Measurements from ENCODE around the gene MBNL1.
A peak's percentile ranks its signal among the peaks of the same experiment; 100 is the strongest.

Gene MBNL1

GRCh38 chr3:152253514-152253913 lies 15.2 kb upstream of the MBNL1 start:
- no peak for DNase-seq

GRCh38 chr3:152254041-152254440 lies 14.7 kb upstream of the MBNL1 start:
- peak in 1 of 5 experiments; percentile 27 for DNase-seq

DNA sequence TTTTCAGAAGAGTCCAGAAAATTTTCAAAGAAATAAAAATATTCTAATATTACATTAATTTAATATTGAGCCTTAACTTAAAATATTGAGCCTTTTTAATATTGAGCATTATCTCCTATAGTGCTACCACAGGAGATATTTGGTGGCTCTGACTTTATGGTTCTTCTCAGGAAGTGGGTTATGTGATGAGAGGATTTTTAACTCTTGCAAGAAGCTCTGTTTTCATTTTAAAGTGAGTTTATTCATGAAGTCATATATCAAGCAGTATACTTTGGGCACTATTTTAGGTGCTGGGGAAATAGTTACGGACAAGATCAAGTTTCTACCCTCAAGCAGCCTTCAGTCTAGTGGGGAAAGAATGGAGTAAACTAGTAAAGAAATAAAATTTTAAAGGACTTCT lies 13.4 kb upstream of the MBNL1 start:
- peak in 1 of 5 experiments; percentile 69 for DNase-seq

DNA sequence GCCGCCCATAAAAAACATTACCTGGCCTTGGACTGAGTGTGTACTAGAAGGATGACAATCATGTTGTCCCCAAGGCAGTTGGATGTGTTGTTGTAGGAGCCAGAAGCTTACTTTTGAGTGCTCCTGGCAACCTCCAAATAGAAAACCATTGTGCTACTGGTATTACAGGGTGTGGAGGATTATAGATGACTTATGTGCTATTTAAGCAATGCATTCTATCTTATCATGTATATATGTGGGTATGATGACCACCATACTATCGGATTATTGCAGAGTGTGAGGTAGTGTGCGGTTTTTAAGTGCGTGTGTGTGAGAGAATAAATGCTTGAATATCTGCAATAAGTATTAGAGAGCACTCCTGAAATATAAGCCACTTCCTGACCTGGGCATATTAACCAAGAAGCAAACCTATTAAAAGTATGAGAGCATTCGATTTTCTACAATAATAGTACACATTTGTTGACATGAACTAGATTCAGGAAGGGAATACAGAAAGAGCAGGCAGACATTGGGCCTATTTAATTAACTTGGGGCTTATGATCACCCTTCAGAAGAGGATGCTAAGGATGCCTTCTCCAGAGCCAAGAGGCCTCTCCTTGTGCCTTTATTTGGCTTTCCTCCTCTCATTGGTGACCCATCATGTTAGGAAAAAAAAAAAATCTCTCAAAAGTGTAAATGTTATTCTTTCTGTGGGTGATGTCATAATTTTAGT lies 11.7 kb upstream of the MBNL1 start:
- peak in 1 of 5 experiments; percentile 58 for DNase-seq

DNA sequence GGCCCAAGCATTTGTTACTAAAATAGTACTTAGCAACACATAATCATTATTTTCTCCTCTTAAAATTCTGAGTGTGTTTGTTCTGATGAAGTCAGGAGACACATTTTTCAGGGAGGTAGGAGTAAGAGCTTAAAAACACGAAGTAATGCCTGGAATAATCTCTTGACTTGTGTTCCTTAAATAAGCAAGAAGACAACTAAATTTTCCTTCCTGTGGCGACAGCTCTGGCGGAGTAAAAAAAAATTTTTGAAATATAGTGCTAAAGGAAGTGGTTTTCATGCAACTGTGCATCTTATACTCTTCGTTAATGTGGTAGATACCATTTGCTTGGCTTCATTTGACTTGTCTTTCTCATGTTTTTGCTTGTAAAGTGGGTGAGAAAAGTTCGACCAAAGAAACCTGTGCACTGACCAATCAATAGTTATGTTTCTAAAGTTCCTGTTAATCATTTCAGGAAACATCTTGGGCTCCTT lies 11.1 kb upstream of the MBNL1 start:
- peak in 2 of 5 experiments; percentile 59 to 84 for DNase-seq

DNA sequence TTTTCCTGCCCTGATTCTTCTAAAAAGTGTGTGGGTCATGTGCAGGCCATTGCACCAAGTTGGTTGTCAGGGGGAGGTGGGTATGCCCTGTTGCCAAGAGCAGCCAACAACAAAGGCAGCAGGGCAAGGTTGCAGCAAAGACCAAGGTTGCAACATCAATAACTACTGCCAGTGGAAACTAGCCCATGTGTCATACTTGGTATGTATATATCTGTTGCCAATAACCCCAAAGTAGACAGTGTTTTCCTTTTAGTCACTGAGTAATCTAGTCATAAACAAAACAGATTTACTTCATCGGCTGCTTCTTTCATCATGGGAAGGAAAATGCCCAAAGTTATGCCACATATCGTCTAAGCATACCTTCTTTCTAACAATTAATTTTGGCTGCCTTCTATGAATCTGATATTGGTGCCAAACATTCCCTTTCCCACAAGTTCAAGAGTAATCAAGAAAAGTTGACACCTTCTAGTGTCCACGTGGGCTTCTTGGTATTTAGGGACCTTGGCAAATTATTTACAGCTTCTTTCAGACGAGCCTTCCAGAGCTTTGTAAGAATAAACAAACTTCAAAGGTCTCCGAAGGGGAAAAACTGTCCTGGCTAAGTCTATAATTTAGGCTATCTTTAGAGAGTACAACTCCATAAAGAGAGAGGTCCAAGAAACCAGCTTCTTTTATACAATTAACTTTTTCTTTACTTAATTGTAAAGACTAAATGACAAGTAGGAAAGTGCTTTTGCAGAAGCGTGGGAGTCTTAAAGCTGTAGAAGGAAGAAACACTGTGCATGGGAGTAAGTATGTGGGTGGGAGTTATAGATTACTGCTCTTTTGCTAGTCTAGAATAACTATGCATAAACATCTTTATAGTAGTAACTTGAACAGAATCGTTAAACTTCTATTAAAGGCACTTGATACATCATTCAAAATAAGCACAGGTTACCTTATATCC lies 10.0 kb upstream of the MBNL1 start:
- DNase-seq: peak in 4 of 5 experiments; percentile 38 to 83 (median 54)

GRCh38 chr3:152259468-152259867 lies 9.3 kb upstream of the MBNL1 start:
- DNase-seq: no peak

GRCh38 chr3:152260026-152260425 lies 8.7 kb upstream of the MBNL1 start:
- DNase-seq: no peak

GRCh38 chr3:152260529-152260928 lies 8.2 kb upstream of the MBNL1 start:
- DNase-seq: peak in 1 of 5 experiments; percentile 56

DNA sequence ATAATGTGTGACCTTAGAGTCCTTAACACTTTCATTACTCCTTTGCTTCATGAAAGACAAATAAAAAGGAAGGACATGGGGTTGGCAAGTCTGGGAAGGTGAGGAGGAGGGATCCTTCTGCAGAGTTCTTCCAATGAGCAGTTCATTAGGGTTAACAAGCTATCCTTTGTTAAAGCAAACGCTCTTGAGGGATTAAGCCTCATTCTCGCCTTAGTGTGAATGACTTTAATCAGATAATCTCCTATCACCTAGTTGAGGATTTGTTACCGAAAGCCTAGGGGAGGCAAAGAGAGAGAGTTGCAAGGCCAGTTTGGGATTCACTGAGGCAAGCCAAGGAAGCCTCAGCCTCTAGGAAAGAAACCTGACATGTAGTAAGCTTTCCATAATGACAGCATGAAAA lies 7.4 kb upstream of the MBNL1 start:
- DNase-seq: no peak

- no peak for DNase-seq
These were observed 5.0 kb upstream of the MBNL1 start for GRCh38 chr3:152263711-152264110.

DNA sequence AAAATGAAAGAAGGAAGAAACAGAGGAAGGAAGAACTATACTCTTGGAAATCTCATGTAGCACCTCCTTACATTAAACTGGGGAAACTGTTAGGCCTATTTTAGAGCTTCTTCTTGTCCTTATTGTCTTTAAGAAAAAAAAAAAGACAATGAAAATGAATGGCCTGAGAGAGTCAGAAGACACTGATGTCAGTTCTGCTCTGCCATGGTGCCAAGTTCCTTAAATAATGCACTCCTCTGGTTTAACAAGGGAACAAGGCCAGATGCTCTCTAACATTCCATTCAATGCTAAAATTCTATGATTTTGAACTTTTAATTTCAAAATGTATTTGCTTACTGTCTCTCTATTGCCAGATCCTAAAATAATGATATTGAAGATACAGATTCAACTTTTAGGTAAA lies 4.4 kb upstream of the MBNL1 start:
- no peak for DNase-seq

DNA sequence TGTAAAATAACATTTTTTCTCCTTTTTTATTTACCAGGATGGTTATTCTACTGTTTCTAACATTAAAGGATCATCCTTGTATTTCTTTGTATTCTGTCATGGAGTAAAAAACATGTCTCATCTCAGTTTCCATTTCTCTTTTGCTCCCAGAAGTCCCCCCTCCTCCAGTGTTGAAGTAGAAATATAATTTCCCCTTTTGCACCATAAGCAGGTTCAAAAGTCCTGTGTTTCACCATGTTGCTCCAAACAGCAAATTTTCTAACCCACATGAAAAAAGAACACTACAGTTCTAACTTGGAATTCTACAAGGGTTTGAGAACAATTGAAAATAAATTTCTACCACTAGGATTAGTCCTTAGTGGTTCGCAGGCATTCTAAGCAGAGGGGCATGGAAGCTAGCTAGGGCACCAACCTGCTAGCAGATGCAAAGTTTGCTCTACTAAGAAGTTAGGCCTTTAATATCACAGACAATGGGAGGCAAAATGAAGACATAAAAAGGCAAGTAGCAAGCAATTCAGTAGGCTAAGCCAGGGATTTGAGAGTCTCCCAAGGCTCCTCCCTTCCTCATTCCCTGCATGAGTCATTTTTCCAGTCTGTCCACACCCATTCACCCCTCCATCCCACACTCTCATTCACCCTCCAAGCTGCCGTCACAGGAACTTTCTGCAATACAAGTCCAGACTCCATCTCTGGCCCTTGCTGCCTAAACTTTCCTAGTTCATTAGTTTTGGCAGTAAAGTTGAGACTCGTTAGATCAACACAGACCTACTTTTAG lies 2.3 kb upstream of the MBNL1 start:
- no peak for DNase-seq

DNA sequence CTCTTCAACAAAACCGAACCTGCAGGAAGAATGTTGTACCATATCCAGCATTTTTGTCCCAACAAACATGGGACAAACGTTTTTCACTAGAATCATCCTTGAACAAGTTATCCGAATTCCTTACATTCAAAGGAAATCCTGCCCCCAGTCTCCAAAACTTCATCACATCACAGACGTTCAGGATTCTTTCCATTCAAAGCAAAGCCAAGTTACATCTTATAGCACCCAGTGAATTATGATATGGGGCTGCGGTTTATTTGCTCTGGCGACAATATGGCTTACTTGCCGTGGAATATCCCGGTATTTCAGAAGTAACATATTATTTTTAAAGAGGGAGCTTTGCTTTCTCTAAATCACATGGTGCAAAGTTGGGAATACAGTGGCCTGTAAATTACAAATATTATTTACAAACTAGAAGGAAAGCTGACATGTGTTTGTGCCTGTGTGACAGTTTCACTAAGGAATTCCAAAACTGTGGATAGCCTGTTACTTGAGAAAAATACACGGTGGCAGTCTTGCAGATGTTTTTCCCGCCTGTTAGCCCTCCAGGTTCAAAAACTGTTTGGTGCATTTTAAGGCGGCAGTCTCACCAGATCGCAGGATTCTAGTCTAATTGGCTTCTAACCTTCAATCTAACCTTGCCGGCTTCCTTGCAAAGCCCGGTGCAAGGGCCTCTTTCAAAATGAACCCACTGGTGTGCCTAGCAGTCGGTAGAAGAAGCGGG lies 736 bp upstream of the MBNL1 start:
- no peak for DNase-seq

- peak; percentile 19 to 79 (median 46) for DNase-seq
These were observed 514 bp downstream of the MBNL1 start for GRCh38 chr3:152269056-152269830.

DNA sequence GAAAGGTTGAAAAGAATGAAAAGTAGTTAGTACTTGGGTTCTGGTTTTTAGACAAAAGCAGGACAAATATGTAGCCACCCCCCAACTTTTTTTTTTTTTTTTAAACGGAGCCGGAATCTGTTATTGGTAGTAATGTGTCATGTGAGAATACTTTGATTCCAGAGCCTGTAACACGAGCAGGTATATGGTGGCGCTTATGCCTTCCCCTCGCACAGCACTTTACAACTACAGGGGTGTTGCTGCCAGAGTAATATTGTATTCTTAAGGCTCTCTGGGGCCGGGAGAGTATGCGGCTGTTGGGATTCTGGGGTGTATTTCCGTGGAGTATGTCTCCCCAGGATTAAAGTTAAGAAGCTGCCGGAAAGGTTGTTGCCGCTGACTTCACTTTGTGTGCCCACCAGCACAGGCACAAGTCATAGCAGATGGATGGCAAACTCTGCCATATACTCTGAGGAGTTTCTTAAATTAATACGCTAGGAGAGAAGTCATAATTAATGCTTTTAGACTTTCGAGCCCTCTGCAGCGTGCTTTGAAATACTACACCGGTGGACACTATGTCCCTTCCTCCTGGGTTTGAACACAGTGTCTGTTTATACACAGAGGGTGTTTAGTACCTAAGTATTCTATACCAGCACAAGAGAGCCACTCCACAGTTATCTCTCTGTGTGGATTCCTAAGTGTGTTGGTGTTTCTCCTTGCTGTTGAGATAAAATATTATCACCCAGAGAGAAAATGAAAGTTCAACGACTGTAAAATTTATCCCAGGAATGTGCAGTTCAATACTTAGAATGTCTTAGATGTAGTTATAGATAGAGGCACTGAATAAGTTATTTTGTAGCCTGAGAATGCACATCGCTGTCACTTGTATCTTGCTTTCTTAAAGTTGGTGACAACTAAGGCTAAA lies 1.4 kb downstream of the MBNL1 start:
- DNase-seq: peak in 2 of 5 experiments; percentile 37 to 72

DNA sequence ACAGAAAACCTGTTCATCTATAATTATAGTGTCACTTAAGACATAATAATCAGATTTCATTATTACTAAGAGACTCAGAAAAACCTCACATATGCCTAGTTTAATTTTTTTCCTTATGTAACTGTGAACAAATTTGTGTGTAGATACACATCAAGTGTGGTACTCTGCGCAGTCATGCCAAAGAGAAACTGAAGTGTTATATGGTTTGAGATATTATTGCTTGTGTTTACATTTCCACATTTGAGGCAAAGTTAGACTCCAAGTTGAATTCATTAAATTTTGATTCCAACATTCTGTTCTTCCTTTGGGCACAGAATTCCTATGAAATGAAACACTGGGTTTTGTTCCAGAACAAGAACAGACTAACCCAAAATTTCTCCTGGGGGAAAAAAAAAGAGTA lies 2.2 kb downstream of the MBNL1 start:
- DNase-seq: peak in 1 of 5 experiments; percentile 65

DNA sequence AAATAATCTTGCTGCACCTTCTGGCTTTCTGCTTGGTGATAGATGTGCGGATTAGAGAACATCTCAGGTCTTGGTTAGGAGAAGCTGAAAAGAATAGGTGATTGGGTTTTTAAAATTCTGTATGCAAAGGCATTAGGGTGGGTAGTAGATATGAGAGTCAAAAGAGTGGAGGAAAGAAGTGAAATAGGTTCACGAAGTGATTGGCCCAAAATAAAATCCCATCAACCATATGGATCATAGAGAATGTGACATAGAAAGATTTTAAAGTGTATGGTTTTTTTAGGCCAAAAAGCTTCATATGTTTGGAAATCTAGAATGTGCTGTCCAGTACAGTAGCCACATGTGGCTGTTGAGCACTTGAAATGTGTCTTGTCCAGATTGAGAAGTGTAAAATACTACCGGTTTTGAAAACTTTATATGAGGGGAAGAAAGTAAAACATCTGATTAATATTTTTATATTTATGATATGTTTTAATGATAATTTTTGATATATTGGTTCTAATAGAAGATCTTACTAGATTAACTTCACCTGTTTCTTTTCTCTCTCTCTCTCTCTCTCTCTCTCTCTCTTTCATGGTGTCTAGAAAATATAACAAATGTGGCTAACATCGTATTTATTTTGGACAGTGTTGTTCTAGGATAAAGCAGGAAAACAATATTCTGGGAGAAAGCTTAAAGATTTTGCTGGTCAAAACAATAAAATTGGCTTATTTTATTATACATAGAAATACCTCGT lies 2.9 kb downstream of the MBNL1 start:
- no peak for DNase-seq

DNA sequence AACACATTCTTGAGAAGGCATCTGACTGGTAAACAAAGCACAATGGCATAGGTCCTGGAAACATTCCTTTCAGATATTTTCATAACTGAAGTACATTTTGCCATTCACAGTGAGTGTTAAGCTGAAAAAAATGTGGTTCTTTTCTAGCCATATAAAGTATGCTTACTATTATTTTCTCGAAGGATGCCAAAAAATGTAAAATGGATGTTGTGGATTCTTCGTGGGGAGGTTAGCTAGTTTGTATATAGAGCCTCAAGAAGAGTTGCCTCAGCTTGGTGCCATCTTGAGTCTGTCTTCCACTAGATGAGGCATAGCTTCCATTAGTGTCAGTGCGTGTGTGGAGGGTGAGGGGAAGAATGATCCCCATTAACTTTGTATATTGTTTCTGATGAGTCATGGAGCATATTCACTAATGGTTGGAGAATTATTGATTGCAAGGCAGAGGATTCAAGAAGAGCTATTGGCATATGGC lies 4.1 kb downstream of the MBNL1 start:
- peak in 1 of 5 experiments; percentile 46 for DNase-seq

Data from T-helper 2 cell (primary cell).